Measurements from ENCODE around the gene STAC. TPM values are rescaled to one million over a fixed set of nuclear protein-coding genes. Genes with fewer than 3 reads are reported as not detected.
A peak's percentile ranks its signal among the peaks of the same experiment; 100 is the strongest.
"Not testable (repeated sequence)": the region's sequence is repeated elsewhere in the genome, so short reads cannot be mapped to it uniquely, and the experiment has no call there.

The STAC gene
- total and polyA plus RNA-seq, 12 donors: 0.13 to 1.5 (median 0.42) TPM

DNA sequence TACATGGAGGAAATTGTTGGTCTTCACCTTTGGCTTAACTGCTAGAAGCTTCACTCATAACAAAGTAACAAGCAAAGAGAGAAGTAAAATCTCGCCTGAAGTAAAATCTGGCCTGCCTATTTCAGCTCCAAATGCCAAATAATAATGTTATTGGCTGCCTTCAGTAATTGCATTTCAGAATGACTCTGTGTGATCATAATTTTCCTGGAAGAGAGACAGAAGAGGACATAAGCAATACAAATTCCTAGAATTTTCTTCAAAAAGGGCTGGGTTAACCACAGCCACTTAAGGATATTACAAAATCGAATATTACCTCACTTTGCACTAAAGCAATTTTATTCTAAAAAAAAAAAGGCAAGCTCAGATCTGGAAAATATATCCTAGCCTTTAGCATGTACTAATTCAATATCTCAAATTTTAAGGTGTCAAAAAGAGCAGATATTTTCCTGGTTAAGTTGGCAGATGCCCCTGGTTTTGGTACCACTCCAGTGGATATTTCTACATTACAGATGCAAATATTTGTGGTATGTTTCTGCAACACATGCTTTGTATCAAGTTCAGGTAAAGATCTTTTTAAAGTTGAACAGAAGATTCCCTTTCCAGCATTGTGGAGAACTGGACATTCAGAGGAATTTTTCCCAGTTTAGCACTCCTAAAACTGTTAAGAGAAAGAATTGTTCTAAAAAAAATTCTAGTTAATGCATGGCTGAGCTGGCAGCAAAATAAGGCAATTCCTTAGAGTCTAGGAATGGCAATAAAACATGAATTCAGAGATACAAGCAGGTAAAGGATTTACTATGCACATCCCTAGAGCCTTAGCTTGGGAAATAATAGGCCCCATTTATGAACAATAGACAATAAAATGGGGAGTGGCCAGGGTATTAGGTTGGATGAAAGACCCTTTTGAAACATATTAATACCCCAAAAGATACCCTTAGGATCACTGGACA is 116.7 kb downstream of the STAC start:
- no peak for TF ChIP-seq CTCF (IDR thresholded peaks at IDR 0.05)
- H3K9me3 ChIP-seq: no peaks in the 10 kb centered on the region
- intact Hi-C loops (cut with DNase I): no loop called here
- 68 to 79% methylated on average over 2 of the region's 2 CpGs for WGBS, 2 donors
- H3K27ac ChIP-seq: peak overlapping the region in 1 of 10 donors; percentile 45
- no peaks in the 10 kb centered on the region for H3K36me3 ChIP-seq
- ATAC-seq (peak in 1 of 8 donors; percentile 47), DNase-seq (no peak)
- H3K27me3 ChIP-seq: no peaks in the 10 kb centered on the region
- H3K4me3 ChIP-seq: no peak overlapping the region
- H3K4me1 ChIP-seq: peaks cover 0 to 48% (median 0%) of the 10 kb centered on the region in 9 donors

- H3K27ac ChIP-seq; H3K36me3 ChIP-seq; H3K27me3 ChIP-seq; H3K4me3 ChIP-seq; intact Hi-C loops (cut with DNase I); ATAC-seq; DNase-seq; H3K9me3 ChIP-seq: not testable (repeated sequence)
- H3K4me1 ChIP-seq: peaks cover 0 to 42% (median 0%) of the 10 kb centered on the region in 9 donors
- WGBS, 2 donors: 92 to 98% methylated on average over 2 of the region's 2 CpGs
Measured at GRCh38 chr3:36500053-36500452, 119.7 kb downstream of the STAC start.

DNA sequence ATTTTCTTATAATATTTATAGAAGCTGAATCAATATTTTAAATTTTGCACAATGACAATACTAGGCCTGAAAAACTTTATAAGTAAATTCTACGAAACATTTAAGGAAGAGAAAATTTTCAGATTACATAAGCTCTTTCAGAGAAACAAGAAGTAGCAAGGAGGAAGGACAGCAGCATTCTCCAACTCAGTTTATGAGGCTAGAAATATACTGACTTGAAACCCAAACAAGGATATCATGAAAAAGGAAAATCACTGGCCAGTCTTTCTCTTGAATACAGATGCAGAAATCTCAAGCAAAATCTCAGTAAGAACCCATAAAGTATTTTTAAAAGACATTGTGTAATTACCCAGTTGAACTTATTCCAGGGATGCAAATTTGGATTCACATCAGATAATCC is 121.3 kb downstream of the STAC start:
- no peak for TF ChIP-seq CTCF (IDR thresholded peaks at IDR 0.05)
- Histone ChIP-seq H3K27me3 (no peaks in the 10 kb centered on the region), H3K4me1 (peaks cover 0 to 26% (median 0%) of the 10 kb centered on the region in 9 donors), H3K9me3 (peaks cover 0 to 8% (median 0%) of the 10 kb centered on the region in 11 donors), H3K36me3 (no peaks in the 10 kb centered on the region), H3K27ac (peak overlapping the region in 1 of 10 donors; percentile 34), H3K4me3 (no peak overlapping the region)
- intact Hi-C loops (cut with DNase I): no loop called here
- DNase-seq: no peak
- 86 to 93% methylated on average over 1 of the region's 1 CpG for WGBS, 2 donors
- ATAC-seq: no peak

DNA sequence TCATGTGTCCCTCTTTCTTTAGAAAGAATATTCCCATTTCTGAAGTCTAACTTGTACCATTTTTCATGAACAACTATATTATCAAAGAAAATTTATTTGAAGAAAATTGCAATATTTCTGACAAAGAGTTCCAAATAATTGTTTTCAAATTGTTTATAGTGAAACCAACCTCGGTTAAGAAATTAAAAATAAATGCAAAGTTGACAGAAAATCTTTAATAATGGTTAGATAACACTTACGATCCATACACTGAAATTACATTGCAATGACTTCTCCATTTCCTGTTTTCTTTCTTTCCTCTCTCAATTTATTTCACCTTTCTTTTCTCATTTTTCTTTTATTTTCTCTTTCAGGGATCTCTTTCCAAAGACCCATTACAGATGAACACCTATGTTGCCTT is 125.1 kb downstream of the STAC start:
- no peak for ATAC-seq
- Histone ChIP-seq H3K27me3 (no peaks in the 10 kb centered on the region), H3K27ac (no peak overlapping the region), H3K4me1 (peaks cover 0 to 16% (median 0%) of the 10 kb centered on the region in 9 donors), H3K36me3 (no peaks in the 10 kb centered on the region), H3K4me3 (no peak overlapping the region), H3K9me3 (peaks cover 0 to 33% (median 6%) of the 10 kb centered on the region in 11 donors)
- 91 to 93% methylated on average over 2 of the region's 2 CpGs for WGBS, 2 donors
- intact Hi-C loops (cut with DNase I): no loop called here
- DNase-seq: no peak
- TF ChIP-seq CTCF (IDR thresholded peaks at IDR 0.05): no peak
